IMR-90 (cell line): ENCODE measurements around the gene RTBDN. TPM values are rescaled to one million over a fixed set of nuclear protein-coding genes. Genes with fewer than 3 reads are reported as not detected.
A peak's percentile ranks its signal among the peaks of the same experiment; 100 is the strongest.

Experiments
- ATAC-seq: fragments of 200-7000 bp; cut with Tn5 transposase; 2 replicates; pipeline ENCODE4 v1.9.1; 2020; ENCODE audit warnings: low read depth, mild to moderate bottlenecking, moderate library complexity
- BruUV-seq: library from RNA; stranded (reverse); fragments of 400-500 nt; replicated peaks from 2 replicates; lab custom pipeline; 2021; lab: Mats Ljungman, UMichigan
- CTCF ChIA-PET: fragments of 300-600 bp; formaldehyde crosslinking; extraction: SDS; loops from one replicate; lab custom pipeline; 2021; ENCODE audit warnings: antibody characterized with exemption; lab: Yijun Ruan, JAX
- POLR2A ChIA-PET: fragments of 300-600 bp; sonication (Branson Sonifier 250); formaldehyde crosslinking; loops from one replicate; lab custom pipeline; 2022; ENCODE audit warnings: antibody characterized with exemption; ENCODE audit not compliant: unreplicated experiment; lab: Charles Lee
- DNase-seq: peaks from one replicate; pipeline ENCODE4 v3.0.0; 2013
- H2AFZ ChIP-seq: replicated peaks from 2 replicates; pipeline ENCODE3; 2013; ENCODE audit warnings: low read length, mild to moderate bottlenecking; ENCODE audit not compliant: poor library complexity
- H2AK5ac ChIP-seq: 2 replicates; pipeline ENCODE4 v1.6.1; 2013; ENCODE audit warnings: low read depth, low read length, inconsistent platforms
- H2AK9ac ChIP-seq: replicated peaks from 2 replicates; pipeline ENCODE3; 2013; ENCODE audit warnings: mild to moderate bottlenecking, low read depth, low read length, moderate library complexity; ENCODE audit not compliant: poor library complexity
- H2BK120ac ChIP-seq: 2 replicates; pipeline ENCODE4 v1.6.1; 2013; ENCODE audit warnings: low read depth, low read length, inconsistent platforms
- H2BK15ac ChIP-seq: 3 replicates; pipeline ENCODE4 v1.6.1; 2013; ENCODE audit warnings: low read depth, low read length, inconsistent platforms
- H2BK20ac ChIP-seq: 2 replicates; pipeline ENCODE4 v1.6.1; 2013; ENCODE audit warnings: low read depth, mild to moderate bottlenecking, inconsistent platforms, low read length, moderate library complexity
- H2BK5ac ChIP-seq: 2 replicates; pipeline ENCODE4 v1.6.1; 2013; ENCODE audit warnings: mild to moderate bottlenecking, low read depth, low read length, inconsistent platforms; ENCODE audit not compliant: poor library complexity, severe bottlenecking
- H3K14ac ChIP-seq: replicated peaks from 2 replicates; pipeline ENCODE4 v1.6.1; 2013; ENCODE audit warnings: low read depth, low read length, inconsistent platforms
- H3K18ac ChIP-seq: 2 replicates; pipeline ENCODE4 v1.6.1; 2013; ENCODE audit warnings: low read depth, low read length, control low read depth
- H3K23ac ChIP-seq: 2 replicates; pipeline ENCODE4 v1.6.1; 2013; ENCODE audit warnings: low read depth, low read length, inconsistent platforms
- H3K27ac ChIP-seq: 2 replicates; pipeline ENCODE4 v1.5.1; 2013; ENCODE audit warnings: mild to moderate bottlenecking, control low read depth, low read length; ENCODE audit not compliant: insufficient read depth
- H3K27me3 ChIP-seq: 2 replicates; pipeline ENCODE4 v1.6.1; 2013; ENCODE audit warnings: low read length; ENCODE audit not compliant: control insufficient read depth, insufficient read depth
- H3K36me3 ChIP-seq: 2 replicates; pipeline ENCODE4 v1.6.1; 2013; ENCODE audit warnings: low read length, mixed read lengths; ENCODE audit not compliant: control insufficient read depth, insufficient read depth
- H3K4ac ChIP-seq: 2 replicates; pipeline ENCODE4 v1.6.1; 2013; ENCODE audit warnings: low read depth, low read length, inconsistent platforms
- H3K4me1 ChIP-seq: 2 replicates; pipeline ENCODE4 v1.6.1; 2013; ENCODE audit warnings: low read length, mixed read lengths; ENCODE audit not compliant: control insufficient read depth, insufficient read depth
- H3K4me2 ChIP-seq: 2 replicates; pipeline ENCODE4 v1.6.1; 2013; ENCODE audit warnings: low read depth, mild to moderate bottlenecking, control low read depth, low read length, moderate library complexity
- H3K4me3 ChIP-seq: 2 replicates; pipeline ENCODE4 v1.5.1; 2013; ENCODE audit warnings: low read depth, mild to moderate bottlenecking, control low read depth, low read length, moderate library complexity; ENCODE audit not compliant: insufficient read depth
- H3K56ac ChIP-seq: 2 replicates; pipeline ENCODE4 v1.6.1; 2013; ENCODE audit warnings: low read length, inconsistent platforms; ENCODE audit not compliant: insufficient read depth; ENCODE audit errors: extremely low read depth
- H3K79me1 ChIP-seq, 2 experiments: 2 replicates each; pipeline ENCODE4 v1.6.1; 2013; ENCODE audit warnings: low read length in 2 of 2, inconsistent platforms in 1 of 2, low read depth in 1 of 2
- H3K9ac ChIP-seq: 2 replicates; pipeline ENCODE4 v1.6.1; 2013; ENCODE audit warnings: low read depth, low read length, control low read depth
- H3K9me1 ChIP-seq: 2 replicates; pipeline ENCODE4 v1.6.1; 2013; ENCODE audit warnings: low read length, inconsistent platforms; ENCODE audit not compliant: insufficient read depth
- H3K9me3 ChIP-seq: 2 replicates; pipeline ENCODE4 v1.6.1; 2013; ENCODE audit warnings: low read length; ENCODE audit not compliant: control insufficient read depth, insufficient read depth
- H4K20me1 ChIP-seq: 2 replicates; pipeline ENCODE4 v1.6.1; 2013; ENCODE audit warnings: low read length, inconsistent platforms; ENCODE audit not compliant: insufficient read depth
- H4K5ac ChIP-seq: 2 replicates; pipeline ENCODE4 v1.6.1; 2013; ENCODE audit warnings: mild to moderate bottlenecking, low read depth, low read length, control low read depth
- H4K8ac ChIP-seq, 2 experiments: 2 replicates each; pipeline ENCODE4 v1.6.1; 2013; ENCODE audit warnings: low read depth in 2 of 2, low read length in 2 of 2, control low read depth in 1 of 2, inconsistent platforms in 1 of 2
- H4K91ac ChIP-seq: 2 replicates; pipeline ENCODE4 v1.6.1; 2013; ENCODE audit warnings: low read depth, low read length, inconsistent platforms; ENCODE audit not compliant: insufficient read depth
- POLR2A ChIP-seq: IDR thresholded peaks from 2 replicates; pipeline ENCODE4 v1.6.1; 2012; ENCODE audit warnings: mild to moderate bottlenecking, low read depth, low read length
- USF2 ChIP-seq: fragments of 150-350 bp; IDR thresholded peaks from 2 replicates; pipeline ENCODE4 v1.6.1; 2017; ENCODE audit warnings: mild to moderate bottlenecking, antibody characterized with exemption, low read length, low read depth
- WGBS, 2 experiments: methylation state at CpG; one replicate each; pipeline versions ENCODE4 v1.1.5 to v1.1.7; 2013; ENCODE audit warnings: missing lambda C conversion rate in 2 of 2; ENCODE audit not compliant: insufficient read length in 1 of 2; ENCODE audit errors: extremely low coverage in 2 of 2; 5-methylcytosine and 5-hydroxymethylcytosine counted together
- dilution Hi-C: fragments of 300-500 bp; cut with HindIII; formaldehyde crosslinking; loops from one replicate; pipeline ENCODE4 v1.14.3; 2018; ENCODE audit warnings: low sequenced_read_pairs; ENCODE audit not compliant: unreplicated experiment
- in situ Hi-C: fragments of 300-500 bp; cut with MboI; formaldehyde crosslinking; loops from 3 replicates; pipeline ENCODE4 v1.14.3; 2019; ENCODE audit warnings: low sequenced_read_pairs, inconsistent platforms, mixed read lengths
- intact Hi-C: fragments of 100-400 bp; cut with micrococcal nuclease; formaldehyde crosslinking; loops from 2 replicates; pipeline ENCODE4 v1.10.0; 2022
- polyA plus RNA-seq, 3 experiments: library from polyadenylated mRNA; depleted of rRNA; stranded (reverse); fragments of >200 nt; gene quantifications; 2 replicates each; pipeline ENCODE4 v1.2.3, GENCODE V29; 2012; ENCODE audit warnings: low replicate concordance in 1 of 3
- total RNA-seq: library from RNA; depleted of rRNA; stranded (reverse); fragments of >200 nt; gene quantifications from 2 replicates; pipeline ENCODE4 v1.2.3, GENCODE V29; 2012

Gene RTBDN
- total and polyA plus RNA-seq, 2 of the 4 experiments (the other 2 are of a cell fraction): 0.07 TPM; not detected in 1

DNA sequence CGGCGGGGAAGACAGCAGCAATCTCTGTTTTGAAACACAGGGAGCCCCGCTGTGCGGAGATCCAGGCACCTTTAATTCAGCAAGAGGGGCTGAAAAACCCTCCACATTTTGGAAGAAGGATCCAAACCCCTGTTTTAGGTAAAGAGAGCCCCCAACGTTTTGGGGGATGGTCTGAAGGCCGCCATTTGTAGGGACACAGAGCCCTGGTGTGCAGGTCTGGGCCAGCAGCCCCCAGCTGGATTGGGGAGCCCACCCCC is 55.5 kb downstream of the RTBDN start:
- BruUV-seq: no TSS peak

More for the DNA sequence above, 55.5 kb downstream of the RTBDN start:
- Histone ChIP-seq H2AK9ac (peak overlapping the region; percentile 98), H3K56ac (peak overlapping the region; percentile 73), H3K79me1 (peaks cover 0 to 47% of the 10 kb centered on the region in 2 experiments; a peak in 3 of 4 replicates), H4K20me1 (peaks cover 3% of the 10 kb centered on the region; the same call in 1 of the 2 replicates), H3K4ac (peak overlapping the region; percentile 99), H3K4me2 (peak overlapping the region; percentile 84), H3K36me3 (no peaks in the 10 kb centered on the region), H4K5ac (peak overlapping the region; percentile 88), H3K27me3 (no peaks in the 10 kb centered on the region), H3K23ac (peak overlapping the region; percentile 95; the same call in 1 of the 2 replicates), H2AK5ac (peak overlapping the region; percentile 99), H2AFZ (peak overlapping the region; percentile 98), H3K4me3 (no peak overlapping the region; the same call in 1 of the 2 replicates), H2BK15ac (peak overlapping the region; percentile 91; the same call in 2 of the 3 replicates), H3K27ac (peak overlapping the region; percentile 82), H4K91ac (peak overlapping the region; percentile 98), H2BK5ac (peak overlapping the region; percentile 88), H3K9ac (peak overlapping the region; percentile 56), H2BK120ac (peak overlapping the region; percentile 95), H3K9me3 (no peaks in the 10 kb centered on the region), H2BK20ac (peak overlapping the region; percentile 28; the same call in 1 of the 2 replicates), H3K18ac (peak overlapping the region; percentile 87), H4K8ac (peak overlapping the region; percentile 98 to 99), H3K9me1 (peaks cover 26% of the 10 kb centered on the region), H3K14ac (peak overlapping the region; percentile 96), H3K4me1 (peaks cover 33% of the 10 kb centered on the region)
- POLR2A ChIA-PET: interaction anchor here (2.5 kb wide), 2 partner anchors 13 to 14 kb away, joined by 9 to 11 read pairs; partner anchors contain the start of gene JUNB
- TF ChIP-seq POLR2A (no peak), USF2 (no peak)
- CTCF ChIA-PET: interaction anchor here (1.1 to 2.9 kb wide), 5 partner anchors 10 to 69 kb away, joined by 3 to 23 read pairs (median 10); no protein-coding TSS in a partner anchor
- ATAC-seq (no peak), DNase-seq (no peak)
- dilution Hi-C loops: no loop called here
- in situ Hi-C loops: loop anchor here (25.0 kb wide), 1 partner anchor 1058 kb away; no protein-coding TSS in a partner anchor
- intact Hi-C loops: no loop called here
- WGBS, 2 experiments: no CpG with 5 or more reads among the region's 6 CpGs
